ENCODE data around the gene ZRANB1. TPM values are rescaled to one million over a fixed set of nuclear protein-coding genes. Genes with fewer than 3 reads are reported as not detected.

The ZRANB1 gene
- total and polyA plus RNA-seq, 2 of the 13 experiments (the other 11 are each of a cell fraction or from before 2014, with no cell fraction given): 10.3 to 19.6 TPM

- intact Hi-C loops (cut with micrococcal nuclease; ENCODE audit: unreplicated experiment): no loop called here
- Histone ChIP-seq H3K79me2 (ENCODE audit: insufficient read depth, low read length) (no peaks in the 10 kb centered on the region), H3K27ac (ENCODE audit: extremely low read length, insufficient read depth, low read length) (no peak overlapping the region), H3K27me3 (ENCODE audit: control insufficient read depth in 1 of 2, insufficient read depth in 2 of 2, low read length in 2 of 2) (peaks cover 20 to 76% of the 10 kb centered on the region in 2 experiments), H3K4me3 (replicated peaks in 1 of 3; ENCODE audit: insufficient read depth in 1 of 3, low read depth in 2 of 3, low read length in 3 of 3) (no peak overlapping the region), H3K4me1 (ENCODE audit: insufficient read depth, low read length) (peaks cover 4% of the 10 kb centered on the region; the same call in 1 of the 2 replicates), H3K9me3 (ENCODE audit: low read length) (no peaks in the 10 kb centered on the region), H3K4me2 (ENCODE audit: low read depth, low read length) (no peak overlapping the region), H2AFZ (ENCODE audit: low read length) (no peak overlapping the region), H4K20me1 (ENCODE audit: insufficient read depth, low read length) (no peaks in the 10 kb centered on the region), H3K36me3 (replicated peaks in 1 of 2; ENCODE audit: control insufficient read depth in 1 of 2, insufficient read depth in 2 of 2, low read length in 2 of 2) (no peaks in the 10 kb centered on the region), H3K9ac (ENCODE audit: insufficient read depth, low read depth, low read length) (no peak overlapping the region)
- in situ Hi-C loops (cut with HindIII; ENCODE audit: extremely low pct_ligation_motif_present, low pct_unique_long_range_greater_than_20kb): no loop called here
- no peak for TF ChIP-seq GABPB1 (CRISPR knock-in tag; IDR thresholded peaks at IDR 0.05)
- TF ChIP-seq SNAPC5 (CRISPR knock-in tag; IDR thresholded peaks at IDR 0.05; ENCODE audit: borderline replicate concordance): no peak
- no peak for TF ChIP-seq ZNF253 (CRISPR knock-in tag; IDR thresholded peaks at IDR 0.05; ENCODE audit: borderline replicate concordance)
- TF ChIP-seq GMEB1 (CRISPR knock-in tag; IDR thresholded peaks at IDR 0.05; ENCODE audit: borderline replicate concordance): no peak
- TF ChIP-seq NR2F2 (IDR thresholded peaks at IDR 0.05; ENCODE audit: borderline replicate concordance, low read depth): no peak
- no peak for TF ChIP-seq ATF1 (CRISPR knock-in tag; IDR thresholded peaks at IDR 0.05)
- FAIRE-seq (no peak), DNase-seq (ENCODE audit: low spot score) (no peak), ATAC-seq (no peak)
- POLR2A ChIA-PET: no interaction called here
- CTCF ChIA-PET (ENCODE audit: low intra/inter-chr PET ratio, low total read pairs): no interaction called here
- 39% methylated on average over 9 of the region's 9 CpGs for whole genome bisulfite sequencing (ENCODE audit: low lambda C conversion rate)
- BruUV-seq (replicated peaks): no TSS peak
Measured at GRCh38 chr10:125006188-125006680, 64.3 kb downstream of the ZRANB1 start.

GRCh38 chr10:125006921-125007426 is 65.1 kb downstream of the ZRANB1 start:
- CTCF ChIA-PET (ENCODE audit: low intra/inter-chr PET ratio, low total read pairs): no interaction called here
- Histone ChIP-seq H3K4me2 (ENCODE audit: low read depth, low read length) (no peak overlapping the region), H3K4me3 (replicated peaks in 1 of 3; ENCODE audit: insufficient read depth in 1 of 3, low read depth in 2 of 3, low read length in 3 of 3) (no peak overlapping the region), H3K27ac (ENCODE audit: extremely low read length, insufficient read depth, low read length) (no peak overlapping the region), H3K79me2 (ENCODE audit: insufficient read depth, low read length) (no peaks in the 10 kb centered on the region), H4K20me1 (ENCODE audit: insufficient read depth, low read length) (no peaks in the 10 kb centered on the region), H3K9me3 (ENCODE audit: low read length) (no peaks in the 10 kb centered on the region), H3K36me3 (replicated peaks in 1 of 2; ENCODE audit: control insufficient read depth in 1 of 2, insufficient read depth in 2 of 2, low read length in 2 of 2) (no peaks in the 10 kb centered on the region), H3K27me3 (ENCODE audit: control insufficient read depth in 1 of 2, insufficient read depth in 2 of 2, low read length in 2 of 2) (peaks cover 20 to 72% of the 10 kb centered on the region in 2 experiments), H3K4me1 (ENCODE audit: insufficient read depth, low read length) (no peaks in the 10 kb centered on the region), H3K9ac (ENCODE audit: insufficient read depth, low read depth, low read length) (no peak overlapping the region), H2AFZ (ENCODE audit: low read length) (no peak overlapping the region)
- FAIRE-seq: no peak
- intact Hi-C loops (cut with micrococcal nuclease; ENCODE audit: unreplicated experiment) (no loop called here), in situ Hi-C loops (cut with HindIII; ENCODE audit: extremely low pct_ligation_motif_present, low pct_unique_long_range_greater_than_20kb) (no loop called here)
- BruUV-seq (replicated peaks): no TSS peak
- POLR2A ChIA-PET: no interaction called here
- 34% methylated on average over 15 of the region's 19 CpGs for WGBS (ENCODE audit: low lambda C conversion rate)
- no peak for DNase-seq (ENCODE audit: low spot score)
- ATAC-seq: no peak
- TF ChIP-seq NFRKB (IDR thresholded peaks at IDR 0.05) (no peak), MYC (CRISPR knock-in tag; IDR thresholded peaks at IDR 0.05; ENCODE audit: borderline replicate concordance) (no peak), ZMYM2 (CRISPR knock-in tag; IDR thresholded peaks at IDR 0.05) (no peak), SIX4 (CRISPR knock-in tag; IDR thresholded peaks at IDR 0.05) (no peak), NCOA2 (CRISPR knock-in tag; IDR thresholded peaks at IDR 0.05) (no peak), ZSCAN9 (CRISPR knock-in tag; IDR thresholded peaks at IDR 0.05; ENCODE audit: borderline replicate concordance) (no peak), HMG20A (CRISPR knock-in tag; IDR thresholded peaks at IDR 0.05; ENCODE audit: borderline replicate concordance) (no peak), SP5 (CRISPR knock-in tag; IDR thresholded peaks at IDR 0.05; ENCODE audit: borderline replicate concordance, low read depth) (no peak)

Measured in HepG2 (cell line).